IPS-18c (cell line): Measurements from ENCODE around the gene DPP10.
"Not testable (repeated sequence)": the region's sequence is repeated elsewhere in the genome, so short reads cannot be mapped to it uniquely, and the experiment has no call there.

Source experiments
- H3K4me3 ChIP-seq: 2 replicates; pipeline ENCODE4 v1.7.0; 2013; ENCODE audit warnings: low read depth, mild to moderate bottlenecking, low read length, moderate library complexity; ENCODE audit not compliant: insufficient read depth
- H3K9me3 ChIP-seq: one replicate; pipeline ENCODE4 v1.6.1; 2013; ENCODE audit warnings: mild to moderate bottlenecking, low read length, moderate library complexity; ENCODE audit not compliant: control insufficient read depth, insufficient read depth

The DPP10 gene

DNA sequence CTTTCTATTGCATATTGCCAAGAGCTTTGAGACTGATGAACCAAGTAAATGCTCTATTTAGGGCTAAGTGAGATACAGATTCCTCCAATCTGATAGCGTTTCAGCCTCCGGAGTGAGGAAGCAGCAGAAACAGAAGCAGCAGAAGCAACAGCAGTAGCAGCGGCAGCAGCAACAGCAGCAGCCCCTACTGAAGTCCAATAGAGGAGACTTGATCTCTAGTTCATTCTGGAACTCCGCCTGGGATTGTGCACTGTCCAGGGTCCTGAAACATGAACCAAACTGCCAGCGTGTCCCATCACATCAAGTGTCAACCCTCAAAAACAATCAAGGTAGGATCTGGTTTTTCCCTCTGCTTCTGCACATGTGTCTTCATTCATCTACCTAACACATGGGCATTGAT, at the start of gene DPP10:
TSS of gene DPP10 (plus strand) at position 132 of the 400 bp plus-strand sequence.
- Histone ChIP-seq H3K9me3 (no peaks in the 10 kb centered on the region), H3K4me3 (no peak within 1 kb of the TSS)

DNA sequence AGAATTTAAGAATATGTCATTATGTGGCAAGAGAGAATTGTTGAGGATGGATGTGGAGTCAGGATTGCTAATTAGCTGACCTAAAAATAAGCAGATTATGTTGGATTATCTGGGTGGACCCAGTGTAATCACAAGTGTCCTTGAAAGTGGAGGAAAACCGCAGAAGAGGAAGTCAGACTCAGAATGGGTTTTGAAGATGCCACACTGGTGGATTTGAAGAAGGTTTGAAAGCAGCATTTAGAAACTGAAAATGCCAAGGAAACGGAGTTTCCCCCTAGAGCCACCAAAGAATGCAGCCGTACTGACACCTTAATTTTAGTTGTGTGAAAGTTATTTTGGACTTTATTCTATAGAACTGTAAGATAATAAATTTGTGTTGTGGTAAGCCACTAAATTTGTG, 41.6 kb upstream of the DPP10 start:
- no peaks in the 10 kb centered on the region for H3K9me3 ChIP-seq
- H3K4me3 ChIP-seq = no peak overlapping the region

- no peak overlapping the region for H3K4me3 ChIP-seq
- H3K9me3 ChIP-seq = no peaks in the 10 kb centered on the region
Observed at GRCh38 chr2:114405247-114406116, 37.0 kb upstream of the DPP10 start.

DNA sequence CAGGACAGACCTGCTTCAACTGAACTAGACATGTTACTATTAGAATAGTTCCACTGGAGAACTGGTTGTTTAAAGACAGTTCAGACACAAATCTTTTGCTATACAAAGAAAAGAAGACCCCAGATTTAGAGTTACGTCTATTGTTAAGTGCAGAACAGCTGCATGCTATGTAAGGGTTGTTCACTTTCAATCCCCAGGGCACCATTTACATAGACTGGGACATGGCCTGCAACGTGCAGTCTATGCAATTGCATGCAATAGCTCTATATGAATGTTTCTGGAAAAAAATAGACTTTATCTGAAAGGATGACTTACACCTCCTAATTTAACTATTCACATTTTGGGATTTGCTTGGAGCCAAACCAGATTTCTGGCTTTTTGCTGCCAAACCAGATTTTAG, 36.1 kb upstream of the DPP10 start:
- no peaks in the 10 kb centered on the region for H3K9me3 ChIP-seq

DNA sequence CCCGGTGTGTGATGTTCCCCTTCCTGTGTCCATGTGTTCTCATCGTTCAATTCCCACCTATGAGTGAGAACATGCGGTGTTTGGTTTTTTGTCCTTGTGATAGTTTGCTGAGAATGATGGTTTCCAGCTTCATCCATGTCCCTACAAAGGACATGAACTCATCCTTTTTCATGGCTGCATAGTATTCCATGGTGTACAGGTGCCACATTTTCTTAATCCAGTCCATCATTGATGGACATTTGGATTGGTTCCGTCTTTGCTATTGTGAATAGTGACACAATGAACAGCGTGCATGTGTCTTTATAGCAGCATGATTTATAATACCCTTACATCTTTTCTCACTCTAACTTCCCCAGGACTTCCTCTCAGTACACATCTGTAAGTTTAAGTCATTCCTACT, 35.1 kb upstream of the DPP10 start:
- not testable (repeated sequence) for H3K9me3 ChIP-seq, H3K4me3 ChIP-seq

More for the DNA sequence above, 36.1 kb upstream of the DPP10 start:
- no peak overlapping the region for H3K4me3 ChIP-seq

DNA sequence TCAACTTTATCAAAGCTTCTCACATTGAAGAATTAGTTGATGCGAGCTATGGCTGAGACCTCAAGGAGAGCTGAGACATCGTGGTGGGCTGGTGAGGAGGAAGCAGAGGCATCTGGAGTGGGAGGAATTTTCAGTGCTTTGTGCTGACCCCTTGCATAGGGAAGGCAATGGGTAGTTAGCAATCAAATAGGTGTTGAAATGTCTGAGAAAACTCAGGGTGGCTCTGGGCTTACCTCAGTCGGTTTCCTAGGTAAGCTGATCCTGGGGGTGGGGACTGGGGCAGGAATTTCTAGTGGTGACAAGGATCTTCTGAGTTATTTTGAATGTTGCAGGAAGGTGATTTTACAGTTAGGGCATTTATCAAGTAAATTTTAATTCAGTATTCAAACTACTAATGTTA, 20.7 kb upstream of the DPP10 start:
- H3K4me3 ChIP-seq = no peak overlapping the region

GRCh38 chr2:114424699-114425098, 17.7 kb upstream of the DPP10 start:
- Histone ChIP-seq H3K4me3 (no peak overlapping the region), H3K9me3 (no peaks in the 10 kb centered on the region)

More for the DNA sequence above, 20.7 kb upstream of the DPP10 start:
- H3K9me3 ChIP-seq = no peaks in the 10 kb centered on the region

GRCh38 chr2:114426756-114427155, 15.7 kb upstream of the DPP10 start:
- Histone ChIP-seq H3K9me3 (no peaks in the 10 kb centered on the region), H3K4me3 (no peak overlapping the region)

- Histone ChIP-seq H3K4me3 (no peak overlapping the region), H3K9me3 (no peaks in the 10 kb centered on the region)
Observed at GRCh38 chr2:114436329-114436728, 6.1 kb upstream of the DPP10 start.

- H3K4me3 ChIP-seq = no peak overlapping the region
- no peaks in the 10 kb centered on the region for H3K9me3 ChIP-seq
Observed at GRCh38 chr2:114446571-114446970, 4.1 kb downstream of the DPP10 start.

GRCh38 chr2:114450639-114451038, 8.2 kb downstream of the DPP10 start:
- no peak overlapping the region for H3K4me3 ChIP-seq

DNA sequence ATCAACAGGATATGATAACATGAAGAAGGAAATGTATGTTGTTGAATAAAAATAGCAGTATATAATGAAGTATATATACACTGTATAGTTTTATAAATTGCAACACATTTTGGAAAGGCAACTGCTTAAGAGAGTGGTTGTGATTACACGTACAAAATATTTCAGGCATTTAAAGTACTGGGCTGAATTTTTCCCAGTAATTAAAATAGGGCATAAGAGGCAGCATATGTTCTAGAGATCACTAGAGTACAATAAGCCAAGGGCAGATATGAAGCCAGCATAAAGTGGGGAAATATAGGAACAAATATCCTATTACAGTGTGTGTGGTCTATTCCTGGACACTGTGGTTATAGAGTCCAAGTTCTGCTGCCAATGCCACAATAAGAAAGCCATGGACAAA, 14.1 kb downstream of the DPP10 start:
- Histone ChIP-seq H3K9me3 (no peaks in the 10 kb centered on the region), H3K4me3 (no peak overlapping the region)

More at GRCh38 chr2:114450639-114451038, 8.2 kb downstream of the DPP10 start:
- H3K9me3 ChIP-seq = no peaks in the 10 kb centered on the region

DNA sequence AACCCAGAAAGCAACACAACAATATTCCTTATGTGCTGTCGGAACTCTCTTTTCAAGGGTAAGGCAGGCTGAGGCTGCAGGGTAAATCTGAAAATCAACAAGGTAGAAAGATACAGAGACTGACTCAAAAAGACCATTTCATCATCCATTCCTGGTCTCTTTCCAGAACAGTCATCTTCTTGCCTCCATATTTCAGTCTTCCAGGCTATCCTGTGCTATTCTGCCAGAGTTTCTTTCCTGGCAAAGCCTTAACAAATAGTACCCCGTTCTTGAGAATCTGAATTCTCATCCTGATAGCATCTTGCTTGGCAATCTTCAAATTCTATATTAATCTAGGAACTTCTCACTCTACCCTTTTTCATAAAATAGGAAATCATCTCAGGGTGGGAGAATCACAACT, 15.5 kb downstream of the DPP10 start:
- Histone ChIP-seq H3K4me3 (no peak overlapping the region), H3K9me3 (no peaks in the 10 kb centered on the region)

DNA sequence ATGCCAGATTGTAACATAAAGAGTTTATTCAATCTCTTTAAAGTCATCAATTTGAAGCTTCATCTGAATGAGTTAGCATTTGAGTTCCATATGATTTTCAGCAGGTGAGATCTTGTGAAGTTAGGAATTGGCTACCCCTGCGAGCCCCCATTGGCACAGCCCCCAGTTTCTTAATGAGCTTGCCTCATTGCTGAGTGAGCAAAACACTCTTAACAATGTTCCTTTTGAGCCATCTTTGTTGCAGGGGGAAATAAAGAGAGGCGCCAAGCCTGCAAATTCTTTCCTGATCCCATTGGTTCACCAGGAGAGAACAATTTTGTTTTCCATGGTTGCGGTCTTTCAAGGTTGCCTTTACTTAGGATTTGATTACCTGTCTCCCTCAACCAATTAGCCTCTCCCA, 18.7 kb downstream of the DPP10 start:
- no peak overlapping the region for H3K4me3 ChIP-seq

GRCh38 chr2:114464961-114465706, 22.7 kb downstream of the DPP10 start:
- H3K4me3 ChIP-seq = no peak overlapping the region
- H3K9me3 ChIP-seq = no peaks in the 10 kb centered on the region

More for the DNA sequence above, 18.7 kb downstream of the DPP10 start:
- H3K9me3 ChIP-seq = no peaks in the 10 kb centered on the region

DNA sequence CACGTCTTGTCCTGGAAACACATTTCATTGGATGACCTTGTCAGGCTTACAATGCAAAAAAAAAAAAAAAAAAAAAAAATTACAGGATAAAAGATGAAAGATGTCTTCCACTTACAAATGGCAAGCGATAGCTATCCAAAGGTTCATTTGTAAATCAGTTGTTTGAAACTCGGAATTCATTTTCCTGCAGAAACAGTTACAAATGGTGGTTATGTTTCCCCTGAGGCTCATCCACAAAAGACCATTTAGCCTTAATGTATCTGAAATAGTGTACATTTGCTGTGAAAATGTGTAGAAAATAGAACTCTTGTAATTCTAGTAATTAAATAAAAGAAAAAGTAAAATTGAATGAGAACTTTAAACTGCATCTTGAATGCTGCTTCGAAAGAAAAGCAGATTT, 25.9 kb downstream of the DPP10 start:
- no peak overlapping the region for H3K4me3 ChIP-seq
- H3K9me3 ChIP-seq = no peaks in the 10 kb centered on the region

- H3K4me3 ChIP-seq = no peak overlapping the region
- H3K9me3 ChIP-seq = no peaks in the 10 kb centered on the region
Observed at GRCh38 chr2:114472246-114472645, 29.8 kb downstream of the DPP10 start.

- Histone ChIP-seq H3K4me3 (no peak overlapping the region), H3K9me3 (no peaks in the 10 kb centered on the region)
Observed at GRCh38 chr2:114472726-114473125, 30.3 kb downstream of the DPP10 start.
